NCI-H748 treated with DMSO at 0.1 percent for 48 hours (cell line): ENCODE measurements around the gene HGFAC.

Experiments
- DNase-seq: peaks from one replicate; lab custom pipeline; 2025; lab: John Stamatoyannopoulos, UW

The HGFAC gene

DNA sequence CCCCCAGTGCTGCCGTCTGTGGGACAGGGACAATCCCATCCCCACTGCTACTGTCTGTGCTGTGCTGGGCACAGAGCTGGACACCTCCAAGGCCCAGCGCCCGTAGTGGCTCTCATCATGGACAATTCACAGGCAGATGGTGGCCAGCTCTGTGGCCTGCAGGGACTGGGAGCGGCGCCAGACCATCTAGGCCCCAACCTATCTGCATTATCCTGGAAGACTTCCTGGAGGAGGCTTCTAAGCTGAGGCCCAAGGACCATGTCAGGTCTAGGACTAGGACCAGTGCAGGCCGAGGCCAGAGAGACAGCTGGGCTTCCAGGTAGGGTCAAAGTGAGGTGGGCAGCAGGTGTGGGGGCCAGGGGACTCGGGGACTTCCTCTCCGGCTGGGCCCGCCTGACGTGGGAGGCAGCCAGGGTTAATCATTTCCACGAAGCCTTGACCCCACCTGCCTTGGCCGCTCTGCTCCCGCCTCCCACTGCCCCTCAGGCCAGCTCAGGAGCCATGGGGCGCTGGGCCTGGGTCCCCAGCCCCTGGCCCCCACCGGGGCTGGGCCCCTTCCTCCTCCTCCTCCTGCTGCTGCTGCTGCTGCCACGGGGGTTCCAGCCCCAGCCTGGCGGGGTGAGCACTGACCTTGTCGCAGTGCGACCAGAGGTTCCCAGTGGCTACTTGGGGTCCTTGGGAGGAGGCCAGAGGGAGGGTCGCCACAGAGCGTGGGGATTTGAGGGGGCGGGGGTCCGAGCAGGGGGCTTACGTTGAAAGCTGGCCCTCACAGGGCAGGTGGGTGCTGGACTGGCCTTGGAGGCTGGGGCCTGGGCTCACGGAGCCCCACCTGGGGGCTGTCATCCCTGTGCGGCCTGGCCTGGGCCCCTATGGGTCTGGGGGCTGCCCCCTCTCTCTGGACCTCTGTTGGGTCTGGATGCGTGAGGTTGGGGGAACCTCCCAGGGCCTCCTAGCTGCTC, at the start of gene HGFAC:
Gene HGFAC (plus strand): TSS at position 468 of the 959 bp plus-strand sequence. CDS start 34 bp downstream, at position 502.
- no peak for DNase-seq

DNA sequence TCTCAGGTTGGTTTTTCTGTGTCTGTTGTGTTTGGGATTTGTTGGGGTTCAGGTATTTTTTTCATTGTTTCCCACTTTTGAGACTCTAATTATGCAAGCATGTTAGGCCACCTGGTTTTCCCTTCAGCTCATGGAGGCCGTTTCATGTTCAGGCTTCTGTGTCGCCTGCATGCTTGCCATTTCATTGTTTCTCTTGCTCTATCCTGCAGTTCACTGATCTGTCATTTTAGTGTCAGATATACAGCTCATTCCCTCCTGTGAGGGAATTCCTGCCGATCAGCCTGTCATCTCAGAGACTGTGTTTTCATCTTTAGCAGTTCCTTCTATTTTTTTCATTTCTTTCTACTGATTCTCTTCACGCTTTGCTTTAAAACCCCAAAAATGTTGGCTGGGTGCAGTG, 49.4 kb upstream of the HGFAC start:
- no peak for DNase-seq

DNA sequence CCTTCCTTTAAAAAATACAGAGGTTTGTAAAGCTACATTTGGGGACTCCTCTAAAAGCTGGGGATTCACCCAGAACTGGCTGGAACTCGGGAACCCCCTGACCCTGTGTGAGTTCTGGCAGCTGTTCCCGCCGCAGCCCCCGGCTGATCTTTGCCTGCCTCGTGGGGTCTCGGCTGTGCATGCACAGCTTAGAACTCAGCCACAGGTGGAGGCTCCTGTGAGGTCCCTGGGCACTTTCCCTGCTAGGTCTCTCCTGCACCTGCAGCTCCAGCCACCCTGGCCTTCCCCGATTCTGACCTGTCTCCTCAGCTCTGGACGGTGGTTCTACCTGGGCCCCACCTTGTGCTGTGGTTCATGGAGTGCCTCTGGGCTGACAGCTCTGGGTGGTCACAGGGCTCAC, 48.6 kb upstream of the HGFAC start:
- no peak for DNase-seq

DNA sequence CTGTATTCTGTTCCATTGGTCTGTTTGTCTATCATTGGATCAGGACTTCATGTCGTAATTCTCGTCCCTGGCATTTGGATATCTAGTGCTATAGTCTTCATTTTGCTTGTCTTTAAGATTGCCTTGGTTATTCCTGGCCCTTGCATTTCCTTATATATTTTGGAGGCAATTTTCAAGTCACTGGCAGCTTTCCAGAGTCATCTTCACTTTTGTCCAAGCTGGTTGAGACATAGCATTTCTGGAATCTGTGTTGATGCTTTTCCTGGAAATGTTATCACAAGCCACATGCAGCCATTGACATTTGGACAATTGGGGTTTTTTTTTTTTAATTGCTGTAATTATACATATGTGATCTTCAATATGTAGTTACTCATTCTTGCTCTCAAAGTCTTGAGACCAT, 45.2 kb upstream of the HGFAC start:
- DNase-seq, result no peak

DNA sequence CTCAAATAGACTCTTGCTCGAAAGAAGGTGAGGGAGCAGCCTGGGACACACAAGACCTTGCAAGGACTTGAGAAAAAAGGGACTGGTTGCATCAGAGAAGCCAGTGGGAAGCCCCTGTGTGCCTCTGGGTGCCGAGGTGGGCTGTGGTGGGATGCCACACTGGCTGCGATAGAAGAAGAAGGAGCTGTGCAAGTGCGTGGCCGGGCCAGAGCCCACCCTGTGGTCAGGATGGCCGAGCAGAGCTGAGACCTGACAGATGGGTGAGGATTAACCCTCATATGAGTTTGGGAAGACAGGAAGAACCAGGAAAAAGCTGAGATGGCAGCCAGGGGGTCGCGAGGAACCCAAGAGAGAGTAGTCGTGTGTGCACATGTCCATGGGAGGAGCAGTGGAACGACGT, 44.6 kb upstream of the HGFAC start:
- no peak for DNase-seq

DNA sequence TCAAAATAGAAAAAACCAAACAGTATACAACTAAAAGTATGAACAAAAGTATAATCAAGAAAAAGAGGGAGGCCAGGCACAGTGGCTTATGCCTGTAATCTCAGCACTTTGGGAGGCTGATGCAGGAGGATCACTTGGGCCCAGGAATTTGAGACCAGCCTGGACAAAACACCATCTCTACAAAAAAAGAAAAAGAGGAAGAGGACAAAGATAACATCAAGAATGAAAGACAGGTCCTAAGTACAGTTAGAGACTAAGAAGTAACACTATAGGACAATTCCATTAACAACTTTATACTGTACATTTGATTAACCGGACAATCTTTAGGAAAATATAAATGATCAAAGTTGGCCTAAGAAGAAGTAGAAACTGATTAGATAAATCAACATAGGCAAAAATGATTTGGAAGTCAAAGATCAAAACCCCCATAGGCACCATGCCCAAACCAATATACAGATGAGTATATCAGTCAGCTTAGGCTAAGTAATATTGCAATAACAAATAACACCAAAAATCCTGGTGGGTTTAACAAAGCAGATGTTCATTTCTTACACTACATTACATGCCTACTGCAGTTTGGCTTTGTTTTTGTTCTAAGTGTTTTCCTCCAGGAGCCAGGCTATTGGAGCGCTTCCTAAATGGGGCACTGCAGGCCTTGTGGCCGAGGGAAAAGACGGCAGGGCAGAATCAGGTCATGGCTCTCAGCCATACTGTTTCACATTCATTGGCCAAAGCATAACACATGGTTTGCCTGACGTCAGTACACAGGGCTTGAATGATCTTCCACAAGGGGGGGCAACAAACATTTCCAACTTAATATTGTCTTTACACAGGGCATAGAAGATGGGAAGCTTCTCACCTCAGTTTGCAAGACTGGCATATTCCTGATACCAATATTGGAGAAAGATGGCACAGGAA, 42.2 kb upstream of the HGFAC start:
- no peak for DNase-seq

DNA sequence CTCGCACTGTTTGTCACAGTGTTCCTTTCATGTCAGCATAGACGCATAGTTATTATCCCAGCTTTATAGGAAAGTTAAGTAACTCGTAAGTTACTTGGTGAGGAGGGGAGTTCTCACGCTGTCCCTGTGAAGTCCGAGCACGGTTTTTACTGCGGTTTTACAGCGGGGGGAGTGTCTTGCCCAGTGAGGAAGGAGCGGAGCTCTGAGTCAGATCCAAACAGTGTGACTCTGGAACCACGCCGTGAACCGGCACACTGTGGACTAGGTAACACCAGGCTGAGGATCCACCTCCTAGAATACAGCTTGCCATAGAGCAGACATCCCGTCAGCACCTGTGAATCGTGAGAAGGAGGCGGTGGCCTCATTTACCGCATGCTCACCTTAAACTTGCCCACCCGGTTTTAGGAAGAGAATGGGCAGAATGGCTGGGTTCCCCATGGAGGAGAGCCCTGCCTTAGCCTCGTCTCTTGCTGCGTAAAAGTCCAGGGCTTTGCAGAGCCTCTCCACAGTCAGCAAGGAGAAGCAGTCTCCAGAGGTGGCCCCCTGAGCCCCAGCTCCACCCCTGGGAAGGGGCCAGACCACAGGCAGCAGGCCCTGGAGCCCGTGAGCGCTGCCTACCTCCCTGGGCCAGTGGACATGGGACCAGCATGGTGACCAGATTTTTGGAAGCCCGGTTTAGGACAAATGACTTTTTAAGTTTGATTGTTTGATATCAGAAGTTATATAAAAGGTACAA, 40.2 kb upstream of the HGFAC start:
- DNase-seq, result no peak

DNA sequence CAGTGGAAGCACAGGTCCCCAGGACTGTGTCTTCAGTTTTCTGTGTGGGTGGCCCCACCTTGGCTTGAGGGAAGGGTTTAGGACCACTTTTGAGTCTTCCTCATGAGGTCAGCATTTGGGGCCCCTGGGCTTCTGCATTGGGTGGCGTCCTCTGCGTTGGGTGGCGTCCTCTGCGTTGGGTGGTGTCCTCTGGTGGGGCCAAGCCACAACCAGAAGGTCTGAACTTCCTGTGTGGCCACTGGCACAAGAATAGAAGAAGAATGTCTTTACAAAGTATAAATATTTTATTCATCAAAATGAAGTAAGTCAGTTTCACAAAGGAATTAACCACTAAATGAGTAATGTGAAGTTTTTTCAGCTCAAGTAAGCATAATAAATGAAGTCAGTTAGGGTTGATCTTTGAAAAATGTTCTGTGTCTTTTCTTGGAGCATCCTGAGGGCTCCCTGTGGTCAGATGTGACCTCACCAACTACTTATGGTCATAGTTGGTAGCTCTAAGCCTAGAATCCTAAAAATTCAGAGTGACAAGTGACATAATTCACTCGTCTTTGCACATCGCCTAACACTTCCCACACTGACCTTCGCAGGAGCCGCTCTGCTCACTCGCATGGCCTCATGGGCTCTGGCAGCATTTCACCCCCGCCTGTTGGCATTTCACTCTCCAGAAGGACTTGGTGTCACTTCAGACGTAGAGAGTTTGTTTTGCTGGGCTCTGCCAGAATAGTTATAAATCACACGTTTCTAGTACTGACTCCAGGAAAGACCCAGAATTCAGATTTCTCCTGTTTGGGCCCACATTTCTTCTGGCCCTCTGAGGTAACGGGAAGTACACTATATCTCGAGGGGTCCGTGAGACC, 39.0 kb upstream of the HGFAC start:
- DNase-seq, result no peak

DNA sequence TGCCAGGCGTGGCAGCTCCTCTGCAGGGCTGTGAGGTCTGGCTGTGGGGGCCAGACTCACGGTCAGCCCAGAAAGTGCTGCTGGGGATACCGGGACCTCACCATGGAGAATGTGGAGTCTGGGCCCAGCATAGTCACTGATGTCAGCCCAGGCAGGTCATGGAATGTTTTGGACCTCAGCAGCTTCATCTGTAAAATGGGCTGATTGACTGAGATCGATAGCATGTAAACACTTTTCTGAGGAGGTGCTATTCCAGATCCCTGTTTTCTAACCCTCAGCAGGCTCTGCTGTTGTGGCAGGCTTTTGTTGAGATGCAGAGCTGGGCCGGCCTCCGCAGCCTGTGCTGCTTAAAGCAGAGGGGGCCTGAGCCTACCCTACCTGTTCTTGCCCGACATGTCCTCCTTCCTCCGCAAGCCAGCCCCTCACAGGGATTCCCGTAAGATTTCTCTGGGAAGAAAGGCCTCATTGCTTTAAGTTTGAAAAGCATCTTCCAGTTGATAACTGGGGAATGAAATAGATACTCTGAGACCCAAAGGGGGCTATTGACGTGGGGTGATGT, 38.3 kb upstream of the HGFAC start:
- no peak for DNase-seq

DNA sequence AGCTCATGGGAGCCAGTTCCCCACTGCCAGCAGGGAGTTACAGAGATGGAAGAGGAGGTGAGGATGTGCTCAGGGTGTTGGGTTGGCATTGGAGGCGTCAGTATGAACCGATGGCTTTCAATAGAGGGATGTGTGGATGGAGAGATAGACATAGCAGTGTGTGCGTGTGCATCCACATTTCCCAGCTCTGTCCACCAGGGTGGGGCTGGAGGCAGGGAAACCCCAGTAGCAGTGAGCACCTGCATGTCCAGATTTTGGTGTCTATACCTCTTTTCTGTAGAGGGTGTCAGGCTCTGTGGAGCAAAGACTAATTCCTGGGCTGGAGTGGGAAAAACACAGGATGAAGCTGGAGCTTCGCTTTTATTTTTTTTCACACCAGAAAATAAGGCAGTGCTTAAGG, 37.2 kb upstream of the HGFAC start:
- DNase-seq, result no peak

DNA sequence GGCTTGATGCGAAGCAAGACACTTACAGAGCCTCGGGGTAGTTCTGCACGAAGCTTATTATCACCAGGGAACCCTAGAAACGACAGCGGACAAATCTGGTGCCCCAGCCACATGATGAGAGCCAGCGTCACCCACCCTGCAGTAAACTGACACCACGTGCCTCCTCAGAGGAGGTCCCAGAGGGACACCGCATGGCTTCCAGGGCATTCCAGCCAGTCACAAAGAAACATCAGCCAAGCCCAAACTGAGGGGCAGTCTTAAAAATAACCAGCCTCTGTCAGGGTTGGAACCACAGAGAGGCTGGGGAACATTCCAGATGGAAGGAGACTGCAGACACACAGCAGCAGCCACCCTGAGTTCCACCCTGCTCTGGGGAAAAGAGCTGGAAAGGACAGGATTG, 36.6 kb upstream of the HGFAC start:
- no peak for DNase-seq

DNA sequence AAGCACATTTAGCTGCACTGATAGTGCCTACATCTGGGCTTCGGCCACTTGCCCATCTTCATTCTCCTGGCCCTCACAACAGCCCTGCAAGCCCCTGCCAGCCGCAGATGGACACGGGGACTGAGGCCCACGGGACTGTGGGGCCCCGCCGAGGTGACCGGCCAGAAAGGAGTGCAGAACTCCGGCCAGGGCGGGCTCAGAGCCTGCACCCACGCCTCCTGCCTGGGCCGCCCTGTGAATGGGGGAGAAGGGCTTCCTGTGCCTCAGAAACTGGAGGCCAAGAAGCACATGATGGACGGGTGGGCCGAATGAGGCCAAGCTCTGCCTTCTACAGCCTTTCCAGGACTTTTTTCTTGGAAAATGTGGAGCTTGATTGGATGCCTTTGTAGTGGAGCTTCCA, 35.7 kb upstream of the HGFAC start:
- no peak for DNase-seq

DNA sequence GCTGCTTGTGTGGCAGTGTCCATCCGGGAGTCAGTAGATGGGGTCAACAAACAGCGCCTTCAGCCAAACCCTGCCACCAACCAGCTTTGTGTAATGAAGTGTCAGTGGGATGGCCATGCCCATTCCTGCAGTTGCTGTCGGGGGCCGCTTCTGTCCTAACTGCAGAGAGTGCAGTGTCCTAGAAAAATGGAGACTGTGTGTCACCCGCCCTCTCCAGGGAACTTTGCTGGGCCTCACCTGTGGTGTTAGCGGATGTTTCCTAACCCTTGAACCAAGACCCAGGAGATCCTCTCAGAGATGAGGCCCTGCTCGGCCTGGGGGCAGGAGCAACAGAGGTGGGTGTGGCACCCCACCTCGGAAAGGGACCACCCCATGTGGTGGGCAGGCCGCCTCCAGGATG, 35.3 kb upstream of the HGFAC start:
- DNase-seq, result no peak

DNA sequence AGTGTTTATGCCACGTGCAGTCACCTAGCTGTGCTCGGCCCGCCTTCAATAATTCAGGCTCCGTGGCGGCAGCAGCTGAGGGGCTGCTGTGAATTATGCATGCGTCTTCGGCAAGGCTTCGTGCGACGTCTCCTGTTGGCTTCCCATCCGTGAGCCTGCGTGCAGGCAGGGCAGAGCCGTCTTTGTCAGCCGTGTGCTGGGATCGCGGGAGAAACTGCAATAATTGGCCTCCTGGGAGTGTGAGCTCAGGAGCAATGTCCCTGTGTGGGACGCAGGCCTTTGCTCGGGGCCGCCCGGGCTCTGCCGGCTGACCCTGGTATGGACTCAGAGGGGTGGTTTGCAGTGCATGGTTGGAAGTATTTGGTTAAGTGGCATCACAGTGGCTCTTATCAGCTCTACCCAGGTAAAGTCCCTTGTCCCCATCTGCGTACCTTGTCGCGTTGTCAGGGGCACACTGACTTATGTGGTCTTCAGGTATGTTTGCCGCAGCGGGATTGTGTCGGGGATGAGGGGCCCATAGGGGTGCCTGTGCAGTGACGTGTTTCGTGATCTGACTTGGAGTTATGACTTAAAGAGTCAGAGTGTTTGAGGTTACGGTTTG, 34.5 kb upstream of the HGFAC start:
- no peak for DNase-seq

DNA sequence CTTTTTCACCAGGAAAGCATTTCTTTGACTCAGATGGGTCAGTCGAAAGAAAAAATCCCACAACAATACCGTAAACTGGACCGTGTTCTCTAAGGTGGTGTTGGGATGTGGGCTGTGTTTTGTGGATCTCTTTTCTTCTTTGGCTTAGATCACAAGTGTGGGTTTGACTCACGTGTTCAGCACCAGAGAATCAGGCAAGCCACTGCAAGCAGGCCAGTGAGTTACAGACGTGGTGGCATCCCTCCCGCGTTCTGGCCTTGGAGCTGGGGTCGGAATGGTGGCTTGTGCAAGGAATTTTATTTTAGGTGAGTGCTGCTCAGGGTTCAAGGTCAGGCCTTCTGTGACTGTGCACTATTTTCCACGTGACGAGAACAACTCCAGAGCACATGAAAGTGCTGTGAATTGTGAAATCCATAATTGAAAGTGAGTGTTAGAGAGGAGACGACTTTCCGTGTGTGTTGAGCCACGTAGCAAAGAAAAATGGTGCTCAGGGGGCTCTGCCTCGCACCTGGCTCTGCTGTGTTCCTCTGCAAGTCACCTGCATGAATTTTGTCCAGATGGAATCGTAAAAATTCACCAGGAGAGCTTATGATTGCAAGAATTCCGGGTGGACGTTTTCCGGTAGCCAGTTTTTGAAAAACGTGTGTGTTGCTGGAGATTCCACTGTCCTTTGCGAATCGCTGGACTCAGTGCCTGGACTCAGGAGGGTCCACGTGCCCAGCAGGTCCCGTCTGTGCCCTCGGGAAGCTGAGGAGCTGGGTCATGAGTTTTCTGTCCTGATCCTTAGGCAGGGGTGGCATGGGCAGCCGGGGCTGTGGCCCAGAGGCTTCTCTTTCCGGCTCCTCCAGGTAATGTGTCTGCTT, 33.6 kb upstream of the HGFAC start:
- no peak for DNase-seq

DNA sequence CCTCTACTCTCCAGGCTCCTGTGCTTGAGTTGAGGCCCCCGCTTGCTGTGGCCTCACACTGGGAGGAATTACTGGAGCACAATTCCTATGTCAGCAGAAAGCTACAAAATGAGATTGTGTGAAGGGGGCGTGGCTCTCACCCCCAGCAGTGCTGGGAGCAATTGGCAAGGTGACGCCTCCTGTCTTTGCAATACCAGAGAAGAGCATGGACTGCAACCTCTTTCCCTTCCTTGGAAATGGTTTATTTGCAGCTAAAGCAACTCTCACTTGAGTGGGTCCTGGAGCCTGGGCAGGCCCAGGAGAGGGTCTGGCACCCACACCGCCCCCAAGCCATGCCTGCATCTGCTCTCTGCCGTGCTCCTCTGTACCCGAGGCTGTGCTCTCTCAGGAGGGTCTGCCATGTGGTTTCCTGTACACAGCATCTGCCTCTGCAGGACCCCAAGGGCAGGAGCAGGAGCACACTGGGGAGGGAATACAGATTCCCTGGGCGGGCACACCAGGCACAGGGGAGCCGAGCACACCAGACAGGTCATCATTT, 32.9 kb upstream of the HGFAC start:
- DNase-seq, result no peak

DNA sequence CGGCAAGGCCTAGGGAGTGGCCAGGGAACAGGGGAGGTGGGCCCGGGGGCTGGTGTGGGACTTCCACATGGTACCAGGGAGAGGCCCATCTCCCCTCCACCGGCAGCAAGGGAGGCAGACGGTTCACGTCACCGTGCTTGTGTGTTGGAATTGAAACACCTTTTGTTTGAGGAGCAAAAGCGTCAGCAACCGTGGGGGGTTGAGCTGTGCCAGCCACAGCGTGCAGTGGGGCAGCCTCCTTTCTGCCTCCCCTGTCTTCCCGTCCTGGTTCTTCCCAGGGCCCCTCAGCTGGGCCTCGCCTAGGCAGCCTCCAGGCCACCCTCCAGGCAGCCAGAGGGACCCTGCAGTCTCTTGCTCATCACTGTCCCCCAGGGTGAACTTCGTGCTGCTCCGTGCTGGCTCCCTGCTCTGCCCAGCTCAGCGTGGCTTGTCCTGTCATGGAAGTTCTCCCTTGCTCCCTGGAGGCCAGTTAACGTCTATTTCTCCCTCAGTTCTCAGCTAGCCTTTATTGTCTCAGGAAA, 32.1 kb upstream of the HGFAC start:
- no peak for DNase-seq

DNA sequence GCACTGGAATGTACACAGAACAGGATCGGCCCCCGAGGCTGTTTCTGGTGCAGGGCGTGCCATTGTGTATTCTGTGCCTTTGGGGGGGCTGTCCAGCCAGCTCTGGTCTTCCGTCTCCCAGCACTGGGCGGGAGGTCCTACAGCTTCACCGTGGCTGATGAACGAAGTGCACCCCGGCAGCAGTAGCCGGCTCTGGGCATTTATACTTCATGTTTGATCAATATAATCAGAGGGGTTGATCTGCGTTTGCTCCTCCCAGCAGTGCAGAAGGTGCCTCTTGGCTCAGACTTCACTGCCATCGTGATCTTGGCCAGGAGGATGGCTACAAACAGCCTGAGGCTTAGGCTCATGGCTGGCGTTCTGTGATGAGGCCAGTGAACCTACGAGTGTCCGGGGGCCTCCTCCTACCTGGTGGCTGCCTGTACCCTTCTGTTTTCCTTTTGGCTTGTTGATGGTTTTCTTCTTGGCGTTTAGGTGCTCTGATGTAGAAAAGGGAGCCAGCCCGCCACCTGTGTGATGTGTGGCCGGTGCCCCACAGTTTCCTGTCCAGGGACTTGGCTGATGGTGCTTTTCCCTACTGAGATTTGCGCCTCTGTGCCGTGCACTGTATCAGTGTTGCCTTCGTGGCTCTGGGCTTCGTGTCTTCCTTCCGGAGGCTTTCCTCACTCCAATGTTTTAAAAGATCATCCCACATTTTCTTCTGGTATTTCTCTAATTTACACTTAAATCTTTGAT, 31.2 kb upstream of the HGFAC start:
- no peak for DNase-seq
